ENCODE data around the gene ALG5.

Gene ALG5

DNA sequence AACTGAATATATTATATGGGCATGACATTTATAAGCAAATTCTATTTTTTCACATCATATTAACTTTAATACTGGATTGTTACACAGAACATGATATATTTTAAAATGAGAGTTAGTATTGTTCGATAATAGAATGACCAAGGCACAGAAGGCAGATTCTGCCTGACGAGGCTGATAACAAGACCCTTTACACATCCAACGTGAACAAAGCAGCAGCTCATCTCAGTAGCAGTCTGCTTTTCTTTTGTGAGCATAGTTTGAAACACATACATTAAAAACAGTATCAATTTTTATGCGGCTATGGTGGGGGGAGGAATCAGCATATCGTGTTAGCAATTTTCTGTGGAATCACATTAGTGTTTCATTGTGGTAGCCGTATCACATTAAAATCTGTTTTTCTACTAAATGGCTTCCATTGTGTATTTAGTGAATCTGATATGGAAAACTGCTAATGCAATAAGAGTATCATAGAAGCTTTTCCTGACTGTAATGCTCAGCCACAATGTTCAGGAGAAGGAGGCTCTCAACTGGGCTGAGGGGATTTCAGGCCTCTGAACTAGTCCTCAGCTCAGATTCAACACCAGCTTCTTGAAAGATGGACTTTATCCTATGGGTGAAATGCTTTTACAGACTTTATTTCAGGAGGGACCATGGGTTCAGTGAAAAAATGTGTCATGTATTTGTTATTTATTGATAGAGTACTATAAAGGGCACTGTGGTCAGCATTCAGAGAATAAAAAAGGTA lies 83.1 kb downstream of the ALG5 start:
- no peak for DNase-seq (ENCODE audit: low read depth)

- DNase-seq (ENCODE audit: low read depth): no peak
Measured at GRCh38 chr13:36915106-36915505, 84.0 kb downstream of the ALG5 start.

GRCh38 chr13:36914648-36915047 lies 84.5 kb downstream of the ALG5 start:
- DNase-seq (ENCODE audit: low read depth): no peak

DNA sequence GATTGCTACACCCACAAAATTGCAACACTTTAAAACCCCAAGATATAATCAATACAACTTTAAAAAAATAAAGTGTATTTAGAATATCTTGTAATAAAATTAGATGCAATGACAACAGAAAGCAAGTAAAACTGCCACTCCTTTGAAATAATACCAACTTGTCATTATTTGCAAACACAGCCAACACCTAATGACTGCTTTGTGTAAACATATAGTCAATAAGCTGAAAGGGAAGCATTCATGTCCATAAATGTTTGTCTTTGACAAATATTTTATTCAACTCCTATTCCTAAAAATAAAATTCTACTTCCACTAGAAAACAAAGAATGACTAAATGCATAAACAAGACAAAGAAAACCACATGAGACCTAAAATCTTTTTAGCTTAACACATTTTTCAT lies 85.7 kb downstream of the ALG5 start:
- no peak for DNase-seq (ENCODE audit: low read depth)

DNA sequence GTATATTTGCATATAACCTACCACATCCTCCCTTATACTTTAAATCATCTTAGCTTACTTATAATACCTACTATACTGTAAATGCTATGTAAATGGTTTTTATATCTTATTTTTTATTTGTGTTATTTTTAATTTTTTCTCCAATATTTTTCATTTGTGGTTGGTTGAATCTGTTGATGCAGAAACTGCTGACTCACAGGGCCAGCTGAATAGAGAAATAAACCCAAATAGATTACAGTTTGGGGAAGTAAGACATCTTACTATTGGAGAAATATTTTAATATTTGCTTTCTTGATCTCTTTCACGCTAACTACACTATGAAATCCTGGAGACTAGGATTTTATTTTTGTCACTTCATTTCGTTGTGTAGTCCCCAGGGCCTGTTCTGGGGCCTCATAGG lies 86.2 kb downstream of the ALG5 start:
- DNase-seq (ENCODE audit: low read depth): no peak

- no peak for DNase-seq (ENCODE audit: low read depth)
Measured at GRCh38 chr13:36912369-36912768, 86.8 kb downstream of the ALG5 start.

- no peak for DNase-seq (ENCODE audit: low read depth)
Measured at GRCh38 chr13:36910545-36910944, 88.6 kb downstream of the ALG5 start.

DNA sequence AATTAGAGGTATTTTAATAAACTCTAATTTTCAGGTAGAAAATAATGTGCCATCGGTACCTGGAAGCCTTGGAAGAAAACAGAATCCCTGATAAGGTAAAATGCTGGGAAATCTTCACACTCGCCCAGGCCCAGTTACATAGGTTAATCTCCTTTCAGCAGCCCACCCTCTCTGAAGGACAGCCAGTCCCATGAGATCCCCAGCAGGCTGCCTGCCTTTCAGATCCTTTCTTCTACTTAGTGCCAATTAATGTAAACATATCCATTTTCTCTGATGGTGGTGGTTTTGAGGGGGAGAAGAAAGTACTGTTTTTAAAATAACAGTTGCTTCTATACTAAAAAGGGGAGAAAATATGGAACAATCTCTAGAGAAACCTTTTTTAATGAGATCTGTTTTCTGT lies 91.3 kb downstream of the ALG5 start:
- DNase-seq (ENCODE audit: low read depth): no peak

DNA sequence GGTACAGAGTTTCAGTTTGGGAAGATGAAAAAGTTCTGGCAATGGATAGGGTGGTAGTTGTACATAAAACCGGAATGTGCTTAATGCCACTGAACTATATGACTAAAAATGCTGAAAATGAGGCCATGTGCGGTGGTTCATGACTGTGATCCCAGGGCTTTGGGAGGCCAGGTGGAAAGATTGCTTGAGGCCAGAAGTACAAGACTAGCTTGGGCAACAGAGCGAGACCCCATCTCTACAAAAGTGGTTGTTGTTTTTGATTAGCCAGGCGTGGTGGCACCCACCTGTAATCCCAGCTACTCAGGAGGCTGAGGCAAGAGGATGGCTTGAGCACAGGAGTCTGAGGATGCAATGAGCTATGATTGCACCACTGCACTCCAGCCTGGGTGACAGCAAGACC lies 91.9 kb downstream of the ALG5 start:
- no peak for DNase-seq (ENCODE audit: low read depth)

DNA sequence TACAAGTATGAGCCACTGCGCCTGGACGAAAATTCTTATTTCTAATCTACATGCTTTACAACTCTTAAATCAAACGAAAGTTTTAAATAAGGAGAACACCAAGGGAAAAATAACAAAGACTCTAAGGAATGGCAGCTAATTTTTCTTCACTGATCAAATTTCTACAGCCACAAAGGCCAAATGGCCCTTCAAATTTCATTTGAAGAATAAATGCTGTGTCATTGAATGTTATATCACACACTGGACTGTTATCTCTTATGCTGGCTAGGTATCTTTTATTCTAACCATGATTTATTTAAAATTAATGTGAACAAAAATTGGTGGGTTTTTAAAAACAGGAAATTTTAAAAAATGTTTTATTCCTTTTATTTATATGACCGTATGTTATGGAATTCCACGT lies 93.2 kb downstream of the ALG5 start:
- DNase-seq (ENCODE audit: low read depth): no peak

DNA sequence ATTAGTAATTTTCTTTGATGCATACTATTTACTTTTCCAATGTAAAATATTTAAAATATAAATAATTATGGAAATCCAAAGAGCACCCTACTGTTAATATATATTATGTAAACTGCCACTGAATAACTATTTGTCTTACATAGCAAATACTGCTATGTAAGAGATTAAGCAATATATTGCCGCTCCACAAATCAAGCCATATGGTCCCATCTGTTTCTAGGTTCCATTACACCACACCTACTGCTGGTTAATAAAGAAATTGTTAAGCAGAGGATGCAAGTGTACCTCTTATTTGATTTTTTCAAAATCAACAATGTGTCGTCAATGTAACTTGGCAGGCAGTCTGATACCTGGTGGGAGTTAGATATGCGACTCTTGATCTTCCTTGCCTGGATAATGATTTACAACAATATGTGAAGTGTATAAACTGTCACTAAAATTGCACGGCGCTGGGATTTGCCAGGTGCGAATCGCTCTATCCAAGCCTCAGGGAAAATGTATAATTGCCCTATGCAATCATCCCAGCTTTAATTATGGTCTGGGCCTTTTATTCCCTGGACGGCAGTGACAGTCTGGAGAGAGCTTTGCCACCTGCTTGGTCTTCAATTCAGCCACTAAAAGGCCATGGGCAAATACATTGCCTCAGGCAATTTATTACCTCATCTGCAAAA lies 95.1 kb downstream of the ALG5 start:
- DNase-seq (ENCODE audit: low read depth): no peak

Data from activated T-cell treated with anti-CD3 and anti-CD28 coated beads for 24 hours (primary cell).